HepG2 (cell line): ENCODE measurements around the gene MEX3A. TPM values are rescaled to one million over a fixed set of nuclear protein-coding genes. Genes with fewer than 3 reads are reported as not detected.

Experiments used
- ELF4 ChIP-seq: sonication (generic); formaldehyde crosslinking; IDR thresholded peaks from 2 replicates; pipeline ENCODE4 v1.5.0; 2020; ENCODE audit warnings: missing genetic modification reagents, mild to moderate bottlenecking, moderate library complexity, borderline replicate concordance
- FOXC1 ChIP-seq: sonication (generic); formaldehyde crosslinking; IDR thresholded peaks from 2 replicates; pipeline ENCODE4 v1.8.0; 2022; ENCODE audit warnings: mild to moderate bottlenecking, missing genetic modification reagents, borderline replicate concordance
- FUBP1 ChIP-seq: sonication (generic); formaldehyde crosslinking; IDR thresholded peaks from 2 replicates; pipeline ENCODE4 v1.5.1; 2020; ENCODE audit warnings: missing genetic modification reagents, mild to moderate bottlenecking, borderline replicate concordance
- HMG20B ChIP-seq: conservative IDR thresholded peaks from 2 replicates; pipeline ENCODE4 v1.6.1; 2016; ENCODE audit warnings: missing genetic modification reagents, missing compliant biosample characterization
- MLLT10 ChIP-seq: sonication (generic); formaldehyde crosslinking; IDR thresholded peaks from 2 replicates; pipeline ENCODE4 v1.4.0; 2020; ENCODE audit warnings: missing genetic modification reagents
- NFE2 ChIP-seq: sonication (generic); formaldehyde crosslinking; IDR thresholded peaks from 2 replicates; pipeline ENCODE4 v1.4.0; 2020; ENCODE audit warnings: missing genetic modification reagents
- PRMT3 ChIP-seq: sonication (generic); formaldehyde crosslinking; IDR thresholded peaks from 2 replicates; pipeline ENCODE4 v1.8.1; 2022; ENCODE audit warnings: low read depth, mild to moderate bottlenecking, moderate library complexity, missing genetic modification reagents, borderline replicate concordance
- SMAD1 ChIP-seq: sonication (generic); formaldehyde crosslinking; IDR thresholded peaks from 2 replicates; pipeline ENCODE4 v1.4.0; 2020; ENCODE audit warnings: missing genetic modification reagents, low read depth, mild to moderate bottlenecking, borderline replicate concordance
- SUZ12 ChIP-seq: fragments of 150-350 bp; IDR thresholded peaks from 2 replicates; pipeline ENCODE4 v1.6.1; 2014; ENCODE audit warnings: low read depth, low read length
- TEF ChIP-seq: sonication (generic); formaldehyde crosslinking; IDR thresholded peaks from 2 replicates; pipeline ENCODE4 v1.5.0; 2020; ENCODE audit warnings: missing genetic modification reagents
- THAP9 ChIP-seq: sonication (generic); formaldehyde crosslinking; IDR thresholded peaks from 2 replicates; pipeline ENCODE4; 2020; ENCODE audit warnings: missing genetic modification reagents, mild to moderate bottlenecking, borderline replicate concordance
- TSC22D2 ChIP-seq: sonication (generic); formaldehyde crosslinking; IDR thresholded peaks from 2 replicates; pipeline ENCODE4 v1.5.1; 2020; ENCODE audit warnings: missing genetic modification reagents, mild to moderate bottlenecking, borderline replicate concordance
- WIZ ChIP-seq: sonication (generic); formaldehyde crosslinking; IDR thresholded peaks from 2 replicates; pipeline ENCODE4 v1.5.1; 2020; ENCODE audit warnings: mild to moderate bottlenecking, missing genetic modification reagents
- ZBTB49 ChIP-seq: sonication (generic); formaldehyde crosslinking; IDR thresholded peaks from 2 replicates; pipeline ENCODE4 v1.4.0; 2020; ENCODE audit warnings: missing genetic modification reagents, borderline replicate concordance
- ZBTB7A ChIP-seq: sonication (generic); formaldehyde crosslinking; IDR thresholded peaks from 2 replicates; pipeline ENCODE4 v1.8.0; 2022; ENCODE audit warnings: mild to moderate bottlenecking, missing genetic modification reagents
- ZNF253 ChIP-seq: sonication (generic); formaldehyde crosslinking; IDR thresholded peaks from 2 replicates; pipeline ENCODE4 v1.8.0; 2022; ENCODE audit warnings: mild to moderate bottlenecking, missing genetic modification reagents, borderline replicate concordance
- ZNF432 ChIP-seq: sonication (generic); formaldehyde crosslinking; IDR thresholded peaks from 2 replicates; pipeline ENCODE4 v1.5.0; 2020; ENCODE audit warnings: missing genetic modification reagents, mild to moderate bottlenecking, borderline replicate concordance
- ZNF501 ChIP-seq: sonication (generic); formaldehyde crosslinking; IDR thresholded peaks from 2 replicates; pipeline ENCODE4 v1.5.1; 2020; ENCODE audit warnings: mild to moderate bottlenecking, moderate library complexity, missing genetic modification reagents
- ZNF788 ChIP-seq: sonication (generic); formaldehyde crosslinking; IDR thresholded peaks from 2 replicates; pipeline ENCODE4 v1.5.0; 2020; ENCODE audit warnings: mild to moderate bottlenecking, missing genetic modification reagents, borderline replicate concordance
- ZNF816 ChIP-seq: sonication (generic); formaldehyde crosslinking; IDR thresholded peaks from 2 replicates; pipeline ENCODE4 v1.8.0; 2022; ENCODE audit warnings: missing genetic modification reagents, mild to moderate bottlenecking, borderline replicate concordance
- ZSCAN30 ChIP-seq: sonication (generic); formaldehyde crosslinking; IDR thresholded peaks from 2 replicates; pipeline ENCODE4 v1.5.0; 2020; ENCODE audit warnings: mild to moderate bottlenecking, missing genetic modification reagents
- polyA plus RNA-seq, 8 experiments: library from polyadenylated mRNA; depleted of rRNA in 3 of 8; stranded (reverse) in 7 of 8; unstranded in 1 of 8; fragments of >200 nt; fragmentation: Illumina TruSeq in 4 of 8; extraction: Trizol in 4 of 8; gene quantifications; 2 replicates each; pipeline versions ENCODE4 v1.2.1 to v1.2.3, GENCODE V29; 2011 to 2016; ENCODE audit warnings: low read depth in 4 of 8, missing spikeins in 1 of 8, mixed read lengths in 1 of 8; ENCODE audit not compliant: insufficient read depth in 1 of 8
- total RNA-seq, 5 experiments: library from RNA; depleted of rRNA; stranded (reverse); fragments of >200 nt; fragmentation: Illumina TruSeq; extraction: Trizol; gene quantifications; 2 replicates each; pipeline ENCODE4 v1.2.3, GENCODE V29; 2016; ENCODE audit warnings: low read depth in 1 of 5

Gene MEX3A
- total and polyA plus RNA-seq, 2 of the 13 experiments (the other 11 are each of a cell fraction or from before 2014, with no cell fraction given): 7.6 to 9.1 TPM

- TF ChIP-seq ZBTB49 (CRISPR knock-in tag) (no peak), MLLT10 (CRISPR knock-in tag) (no peak), FUBP1 (CRISPR knock-in tag) (no peak), ZNF501 (CRISPR knock-in tag) (no peak), FOXC1 (CRISPR knock-in tag) (no peak), TSC22D2 (CRISPR knock-in tag) (no peak), NFE2 (CRISPR knock-in tag) (no peak), SUZ12 (no peak), ZNF253 (CRISPR knock-in tag) (no peak), SMAD1 (CRISPR knock-in tag) (no peak), THAP9 (CRISPR knock-in tag) (no peak), PRMT3 (CRISPR knock-in tag) (no peak), TEF (CRISPR knock-in tag) (no peak), ZNF788 (CRISPR knock-in tag) (0 out of 2 replicates have a peak, but pooled peaks have one; percentile 29), ZNF816 (CRISPR knock-in tag) (no peak), ZBTB7A (CRISPR knock-in tag) (no peak), WIZ (CRISPR knock-in tag) (no peak), ZNF432 (no peak), ZSCAN30 (CRISPR knock-in tag) (no peak), ELF4 (CRISPR knock-in tag) (no peak), HMG20B (CRISPR knock-in tag) (no peak)
Measured at GRCh38 chr1:156052862-156053767, 29.1 kb downstream of the MEX3A start (continued).
